ENCODE results near the gene SUGCT.

DNA sequence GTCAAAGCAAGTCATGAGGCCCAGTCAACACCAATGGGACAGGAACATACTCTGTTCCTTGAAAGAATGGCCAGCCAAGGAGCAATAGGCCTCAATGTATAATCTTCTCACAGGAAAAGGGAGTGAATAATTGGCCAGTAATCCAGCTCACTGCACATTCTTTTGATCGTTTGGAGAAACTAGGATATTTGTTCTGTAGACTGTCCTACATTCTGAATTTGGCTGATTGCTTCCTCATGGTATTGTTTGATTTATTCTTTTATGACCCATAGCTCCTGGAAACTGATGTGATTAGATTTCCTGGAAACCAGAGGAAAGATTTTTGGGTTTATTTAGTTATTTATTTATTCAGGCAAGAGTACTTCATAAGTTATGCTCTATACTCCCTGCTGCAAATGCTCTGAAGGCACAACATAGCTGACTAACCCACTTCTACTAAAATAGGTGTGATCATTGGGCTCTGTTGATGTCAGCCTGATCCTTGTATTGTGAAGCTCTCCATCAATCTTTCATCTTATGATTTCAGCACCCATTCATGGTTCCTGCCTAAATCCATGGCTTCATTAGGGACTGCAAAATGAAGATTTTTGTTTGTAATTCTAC, 745.2 kb downstream of the SUGCT start:
- TF ChIP-seq FOXM1 (IDR thresholded peaks at IDR 0.05; ENCODE audit: borderline replicate concordance, low read depth) (no peak), RAD21 (IDR thresholded peaks at IDR 0.05; ENCODE audit: low read depth) (no peak), TCF12 (IDR thresholded peaks at IDR 0.05; ENCODE audit: low read depth) (no peak), ZBTB7A (IDR thresholded peaks at IDR 0.05; ENCODE audit: low read depth) (no peak), TAF1 (IDR thresholded peaks at IDR 0.05; ENCODE audit: low read depth) (no peak), EP300 (IDR thresholded peaks at IDR 0.05; ENCODE audit: borderline replicate concordance) (no peak), CEBPB (IDR thresholded peaks at IDR 0.05) (no peak), MAX (IDR thresholded peaks at IDR 0.05) (no peak), YY1 (IDR thresholded peaks at IDR 0.05; ENCODE audit: low read depth) (no peak), CREB1 (IDR thresholded peaks at IDR 0.05; ENCODE audit: low read depth) (no peak), EGR1 (IDR thresholded peaks at IDR 0.05) (no peak)
- TF ChIP-seq, protein P1, sequence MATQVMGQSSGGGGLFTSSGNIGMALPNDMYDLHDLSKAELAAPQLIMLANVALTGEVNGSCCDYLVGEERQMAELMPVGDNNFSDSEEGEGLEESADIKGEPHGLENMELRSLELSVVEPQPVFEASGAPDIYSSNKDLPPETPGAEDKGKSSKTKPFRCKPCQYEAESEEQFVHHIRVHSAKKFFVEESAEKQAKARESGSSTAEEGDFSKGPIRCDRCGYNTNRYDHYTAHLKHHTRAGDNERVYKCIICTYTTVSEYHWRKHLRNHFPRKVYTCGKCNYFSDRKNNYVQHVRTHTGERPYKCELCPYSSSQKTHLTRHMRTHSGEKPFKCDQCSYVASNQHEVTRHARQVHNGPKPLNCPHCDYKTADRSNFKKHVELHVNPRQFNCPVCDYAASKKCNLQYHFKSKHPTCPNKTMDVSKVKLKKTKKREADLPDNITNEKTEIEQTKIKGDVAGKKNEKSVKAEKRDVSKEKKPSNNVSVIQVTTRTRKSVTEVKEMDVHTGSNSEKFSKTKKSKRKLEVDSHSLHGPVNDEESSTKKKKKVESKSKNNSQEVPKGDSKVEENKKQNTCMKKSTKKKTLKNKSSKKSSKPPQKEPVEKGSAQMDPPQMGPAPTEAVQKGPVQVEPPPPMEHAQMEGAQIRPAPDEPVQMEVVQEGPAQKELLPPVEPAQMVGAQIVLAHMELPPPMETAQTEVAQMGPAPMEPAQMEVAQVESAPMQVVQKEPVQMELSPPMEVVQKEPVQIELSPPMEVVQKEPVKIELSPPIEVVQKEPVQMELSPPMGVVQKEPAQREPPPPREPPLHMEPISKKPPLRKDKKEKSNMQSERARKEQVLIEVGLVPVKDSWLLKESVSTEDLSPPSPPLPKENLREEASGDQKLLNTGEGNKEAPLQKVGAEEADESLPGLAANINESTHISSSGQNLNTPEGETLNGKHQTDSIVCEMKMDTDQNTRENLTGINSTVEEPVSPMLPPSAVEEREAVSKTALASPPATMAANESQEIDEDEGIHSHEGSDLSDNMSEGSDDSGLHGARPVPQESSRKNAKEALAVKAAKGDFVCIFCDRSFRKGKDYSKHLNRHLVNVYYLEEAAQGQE (IDR thresholded peaks at IDR 0.05; ENCODE audit: low read depth): no peak
- TF ChIP-seq, protein P2, sequence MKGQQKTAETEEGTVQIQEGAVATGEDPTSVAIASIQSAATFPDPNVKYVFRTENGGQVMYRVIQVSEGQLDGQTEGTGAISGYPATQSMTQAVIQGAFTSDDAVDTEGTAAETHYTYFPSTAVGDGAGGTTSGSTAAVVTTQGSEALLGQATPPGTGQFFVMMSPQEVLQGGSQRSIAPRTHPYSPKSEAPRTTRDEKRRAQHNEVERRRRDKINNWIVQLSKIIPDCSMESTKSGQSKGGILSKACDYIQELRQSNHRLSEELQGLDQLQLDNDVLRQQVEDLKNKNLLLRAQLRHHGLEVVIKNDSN (IDR thresholded peaks at IDR 0.05): no peak

Measured in Ishikawa (cell line).